Brain microvascular endothelial cell (primary cell): Measurements from ENCODE around the gene LEPROT.
"Not testable (repeated sequence)": the region's sequence is repeated elsewhere in the genome, so short reads cannot be mapped to it uniquely, and the experiment has no call there.

Experiments used
- DNase-seq: peaks from one replicate; pipeline ENCODE4 v3.0.0-alpha.2; 2020
- H3K27ac ChIP-seq: fragments of 250-450 bp; sonication (Bioruptor Pico); 2 replicates; pipeline ENCODE4 v1.5.1; 2020; ENCODE audit warnings: mild to moderate bottlenecking, moderate library complexity
- H3K27me3 ChIP-seq: fragments of 250-450 bp; sonication (Bioruptor Pico); replicated peaks from 2 replicates; pipeline ENCODE4 v1.5.1; 2020; ENCODE audit warnings: mild to moderate bottlenecking
- H3K36me3 ChIP-seq: fragments of 250-450 bp; sonication (Bioruptor Pico); replicated peaks from 2 replicates; pipeline ENCODE4 v1.5.1; 2020; ENCODE audit warnings: mild to moderate bottlenecking
- H3K4me3 ChIP-seq: 2 replicates; pipeline ENCODE4 v1.5.1; 2011; ENCODE audit warnings: low read depth, mild to moderate bottlenecking, control low read depth, low read length, moderate library complexity
- in situ Hi-C: cut with HindIII; loops from 2 replicates; pipeline ENCODE4 v1.10.0; 2017; ENCODE audit warnings: low sequenced_read_pairs, low pct_ligation_motif_present
- TF ChIP-seq, protein P1 (sequence below): IDR thresholded peaks from 2 replicates; pipeline ENCODE4 v1.5.1; 2011; ENCODE audit warnings: low read depth, mild to moderate bottlenecking, moderate library complexity, low read length, control low read depth, inconsistent platforms; ENCODE audit errors: missing control alignments

The LEPROT gene, protein sequence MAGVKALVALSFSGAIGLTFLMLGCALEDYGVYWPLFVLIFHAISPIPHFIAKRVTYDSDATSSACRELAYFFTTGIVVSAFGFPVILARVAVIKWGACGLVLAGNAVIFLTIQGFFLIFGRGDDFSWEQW

DNA sequence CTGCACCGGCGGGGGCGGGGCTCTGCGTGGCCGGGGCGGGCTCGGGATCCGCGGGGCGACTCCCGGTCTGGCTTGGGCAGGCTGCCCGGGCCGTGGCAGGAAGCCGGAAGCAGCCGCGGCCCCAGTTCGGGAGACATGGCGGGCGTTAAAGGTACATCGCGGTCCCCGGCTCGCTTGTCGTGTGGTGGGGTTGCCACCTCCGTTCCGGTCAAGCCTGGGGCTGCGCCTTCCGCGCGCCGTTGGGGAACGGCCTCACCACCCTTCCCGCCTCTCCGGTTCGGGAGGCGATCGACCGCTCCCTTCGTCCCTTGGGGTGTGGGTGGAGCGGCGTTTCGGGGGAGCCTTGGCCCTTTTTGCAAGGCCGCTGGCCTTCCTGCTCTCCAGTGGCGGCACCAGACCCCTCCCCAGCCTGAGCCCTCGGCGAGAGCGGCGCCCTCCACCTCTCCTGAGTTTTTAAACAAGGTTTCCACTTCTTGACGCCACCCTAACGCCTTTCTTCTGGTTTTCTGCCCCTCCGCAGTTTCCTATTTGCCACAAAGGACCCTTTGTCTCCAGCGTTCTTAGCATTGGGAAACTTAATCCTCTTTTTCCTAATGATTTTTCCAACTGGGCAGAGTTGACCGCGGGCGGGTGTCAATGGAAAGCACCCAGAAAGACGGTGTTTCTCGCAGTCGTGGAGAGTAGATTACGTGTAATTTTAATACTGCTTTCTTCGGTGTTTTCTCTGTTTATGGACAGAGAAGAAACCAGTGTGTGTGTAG, at the start of gene LEPROT, which contains the start of gene LEPR:
Gene LEPROT, plus strand, starts transcription at position 79 of the 761 bp plus-strand sequence. Its CDS starts 57 bp downstream, at position 136.
Gene LEPR, plus strand, starts transcription at position 79 of the 761 bp plus-strand sequence. CDS start 144,898 bp downstream, outside the sequence.
- H3K27me3 ChIP-seq: no peaks in the 10 kb centered on the region
- peaks cover 3% of the 10 kb centered on the region for H3K36me3 ChIP-seq
- peak within 1 kb of the TSS; percentile 86 for H3K4me3 ChIP-seq
- peak within 1 kb of the TSS; percentile 97 for H3K27ac ChIP-seq
- in situ Hi-C loops: no loop called here
- TF ChIP-seq, protein P1, sequence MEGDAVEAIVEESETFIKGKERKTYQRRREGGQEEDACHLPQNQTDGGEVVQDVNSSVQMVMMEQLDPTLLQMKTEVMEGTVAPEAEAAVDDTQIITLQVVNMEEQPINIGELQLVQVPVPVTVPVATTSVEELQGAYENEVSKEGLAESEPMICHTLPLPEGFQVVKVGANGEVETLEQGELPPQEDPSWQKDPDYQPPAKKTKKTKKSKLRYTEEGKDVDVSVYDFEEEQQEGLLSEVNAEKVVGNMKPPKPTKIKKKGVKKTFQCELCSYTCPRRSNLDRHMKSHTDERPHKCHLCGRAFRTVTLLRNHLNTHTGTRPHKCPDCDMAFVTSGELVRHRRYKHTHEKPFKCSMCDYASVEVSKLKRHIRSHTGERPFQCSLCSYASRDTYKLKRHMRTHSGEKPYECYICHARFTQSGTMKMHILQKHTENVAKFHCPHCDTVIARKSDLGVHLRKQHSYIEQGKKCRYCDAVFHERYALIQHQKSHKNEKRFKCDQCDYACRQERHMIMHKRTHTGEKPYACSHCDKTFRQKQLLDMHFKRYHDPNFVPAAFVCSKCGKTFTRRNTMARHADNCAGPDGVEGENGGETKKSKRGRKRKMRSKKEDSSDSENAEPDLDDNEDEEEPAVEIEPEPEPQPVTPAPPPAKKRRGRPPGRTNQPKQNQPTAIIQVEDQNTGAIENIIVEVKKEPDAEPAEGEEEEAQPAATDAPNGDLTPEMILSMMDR: no peak
- DNase-seq: no peak

- no peaks in the 10 kb centered on the region for H3K27me3 ChIP-seq
- no peak overlapping the region for H3K27ac ChIP-seq
- TF ChIP-seq, protein P1: no peak
- no peak for DNase-seq
- in situ Hi-C loops: no loop called here
- no peaks in the 10 kb centered on the region for H3K36me3 ChIP-seq
- H3K4me3 ChIP-seq: no peak overlapping the region
These were observed 48.9 kb upstream of the LEPROT start for GRCh38 chr1:65371544-65371943.

DNA sequence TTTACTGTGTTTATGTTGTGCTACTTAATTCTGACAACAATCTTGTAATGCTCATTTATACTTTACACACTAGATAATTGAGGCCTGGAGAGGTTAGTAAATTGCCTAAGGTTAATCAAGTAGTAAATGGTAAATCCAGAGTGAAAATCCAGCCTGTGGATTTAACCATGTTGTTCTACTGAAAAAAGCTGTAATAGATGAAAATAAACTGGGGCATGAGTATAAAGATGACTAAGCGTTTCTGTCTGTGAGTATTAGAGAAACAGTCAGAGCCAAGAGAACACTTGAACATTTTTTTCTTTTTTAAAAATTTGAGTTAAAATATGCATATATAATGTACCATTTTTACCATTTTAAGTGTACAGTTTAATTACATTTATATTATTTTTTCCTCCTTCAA, 47.9 kb upstream of the LEPROT start:
- H3K36me3 ChIP-seq: no peaks in the 10 kb centered on the region
- H3K4me3 ChIP-seq: no peak overlapping the region
- no peaks in the 10 kb centered on the region for H3K27me3 ChIP-seq
- H3K27ac ChIP-seq: no peak overlapping the region
- no peak for DNase-seq
- TF ChIP-seq, protein P1: no peak
- in situ Hi-C loops: no loop called here

DNA sequence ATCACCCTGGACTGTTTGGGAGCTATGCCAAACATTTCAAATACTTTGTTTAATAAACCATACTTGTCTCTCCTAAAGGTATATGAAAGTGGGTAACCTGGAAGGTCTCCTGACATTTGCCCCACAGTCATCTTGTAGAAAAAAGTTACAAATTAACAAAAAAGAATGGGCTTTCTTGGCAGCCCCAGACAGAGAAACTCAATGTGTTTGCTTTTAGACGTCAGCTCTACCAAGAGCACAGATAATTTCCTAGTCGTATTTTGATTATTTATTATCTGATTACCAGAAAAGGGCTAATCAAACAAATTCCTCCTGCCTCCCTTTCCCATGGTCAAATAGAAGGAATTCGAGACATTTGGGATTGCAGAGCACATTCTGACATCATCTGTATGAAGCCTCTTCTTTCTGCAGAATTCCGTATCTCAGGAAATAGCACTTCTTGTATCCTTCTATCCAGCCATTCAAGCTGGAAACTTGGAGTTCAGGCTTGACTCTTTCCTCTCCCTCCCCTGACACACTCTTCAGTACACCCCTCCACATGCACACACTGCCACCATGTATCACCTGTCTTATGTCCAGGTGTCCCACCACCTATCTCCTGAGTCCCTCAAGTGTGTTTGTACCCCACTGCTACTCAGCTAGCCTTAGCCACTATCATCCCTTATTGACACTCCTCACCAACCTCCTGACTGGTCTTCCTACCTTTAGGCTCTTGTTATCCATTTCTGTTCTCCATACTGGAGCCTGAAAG, 42.8 kb upstream of the LEPROT start:
- no peaks in the 10 kb centered on the region for H3K27me3 ChIP-seq
- in situ Hi-C loops: no loop called here
- no peak overlapping the region for H3K27ac ChIP-seq
- TF ChIP-seq, protein P1: no peak
- DNase-seq: no peak
- H3K36me3 ChIP-seq: no peaks in the 10 kb centered on the region
- no peak overlapping the region for H3K4me3 ChIP-seq

DNA sequence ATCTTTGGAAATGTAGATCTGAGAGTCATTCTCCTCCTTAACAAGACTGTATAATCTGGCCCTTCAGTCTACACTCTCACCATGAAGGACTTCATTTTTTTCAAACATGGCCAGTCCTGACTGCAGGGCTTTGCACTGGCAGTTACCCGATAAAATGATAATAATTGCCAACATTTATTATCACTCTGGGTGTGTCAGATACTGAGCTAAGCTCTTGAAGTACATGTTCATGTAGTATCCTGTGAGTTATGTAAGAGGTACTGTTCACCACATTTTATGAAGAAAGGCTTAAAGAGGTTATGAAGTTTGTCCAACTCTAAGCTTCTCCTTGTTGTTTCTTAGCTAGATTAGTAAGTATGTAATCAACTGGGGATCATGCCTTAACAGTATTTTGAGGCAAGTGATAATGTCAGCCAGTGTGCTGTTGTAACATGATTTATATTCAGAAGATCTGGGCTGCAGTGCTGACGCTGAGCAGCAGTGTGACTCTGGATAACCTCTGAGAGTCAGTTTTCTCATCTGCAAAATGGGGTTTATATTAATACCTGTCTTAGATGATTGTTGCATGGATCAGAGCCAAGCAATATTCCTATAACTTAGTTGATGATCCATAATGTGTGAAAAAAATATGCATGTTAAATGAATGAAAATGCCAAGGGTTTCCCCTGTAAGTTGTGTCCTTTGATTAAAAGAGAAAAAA, 42.1 kb upstream of the LEPROT start:
- Histone ChIP-seq H3K36me3 (no peaks in the 10 kb centered on the region), H3K27ac (no peak overlapping the region), H3K4me3 (no peak overlapping the region), H3K27me3 (no peaks in the 10 kb centered on the region)
- in situ Hi-C loops: no loop called here
- DNase-seq: no peak
- TF ChIP-seq, protein P1: no peak

GRCh38 chr1:65384426-65384825, 36.0 kb upstream of the LEPROT start:
- DNase-seq, H3K36me3 ChIP-seq, H3K27ac ChIP-seq, H3K27me3 ChIP-seq, in situ Hi-C loops, H3K4me3 ChIP-seq: not testable (repeated sequence)
